ENCODE data around the gene MTPN.
A peak's percentile ranks its signal among the peaks of the same experiment; 100 is the strongest.

The MTPN gene

GRCh38 chr7:135980665-135981180 is 3.6 kb upstream of the MTPN start:
- peak; percentile 10 for DNase-seq

GRCh38 chr7:135980012-135980551 is 2.9 kb upstream of the MTPN start:
- no peak for DNase-seq

- DNase-seq = no peak
Measured at GRCh38 chr7:135979471-135980011, 2.4 kb upstream of the MTPN start.

- DNase-seq = no peak
Measured at GRCh38 chr7:135978624-135979023, 1.5 kb upstream of the MTPN start.

- no peak for DNase-seq
Measured at GRCh38 chr7:135977742-135978066, 545 bp upstream of the MTPN start.

GRCh38 chr7:135976312-135977006 is 700 bp downstream of the MTPN start:
- DNase-seq = peak; percentile 17

GRCh38 chr7:135975166-135975565 is 2.0 kb downstream of the MTPN start:
- no peak for DNase-seq

- no peak for DNase-seq
Measured at GRCh38 chr7:135974667-135975066, 2.5 kb downstream of the MTPN start.

- DNase-seq = no peak
Measured at GRCh38 chr7:135971366-135971725, 5.8 kb downstream of the MTPN start.

- DNase-seq = no peak
Measured at GRCh38 chr7:135970682-135971365, 6.3 kb downstream of the MTPN start.

- no peak for DNase-seq
Measured at GRCh38 chr7:135970045-135970444, 7.1 kb downstream of the MTPN start.

GRCh38 chr7:135966341-135967043 is 10.7 kb downstream of the MTPN start:
- DNase-seq = no peak

- DNase-seq = no peak
Measured at GRCh38 chr7:135965602-135966001, 11.6 kb downstream of the MTPN start.

GRCh38 chr7:135964791-135965190 is 12.4 kb downstream of the MTPN start:
- DNase-seq = no peak

GRCh38 chr7:135964274-135964673 is 12.9 kb downstream of the MTPN start:
- no peak for DNase-seq

GRCh38 chr7:135962802-135963201 is 14.4 kb downstream of the MTPN start:
- DNase-seq = no peak

GRCh38 chr7:135960709-135961451 is 16.3 kb downstream of the MTPN start:
- no peak for DNase-seq

GRCh38 chr7:135959646-135960363 is 17.4 kb downstream of the MTPN start:
- no peak for DNase-seq

- DNase-seq = no peak
Measured at GRCh38 chr7:135958173-135958572, 19.0 kb downstream of the MTPN start.

GRCh38 chr7:135957627-135958026 is 19.5 kb downstream of the MTPN start:
- DNase-seq = no peak

- DNase-seq = no peak
Measured at GRCh38 chr7:135956393-135956792, 20.8 kb downstream of the MTPN start.

- DNase-seq = no peak
Measured at GRCh38 chr7:135950972-135951371, 26.2 kb downstream of the MTPN start.
